HG03139 (cell line): ENCODE measurements around the gene RPL35.

Experiments used
- ATAC-seq: cut with Tn5 transposase; IDR thresholded peaks from one replicate; pipeline ENCODE4 v1.9.1; 2021; ENCODE audit not compliant: unreplicated experiment

RPL35 gene

DNA sequence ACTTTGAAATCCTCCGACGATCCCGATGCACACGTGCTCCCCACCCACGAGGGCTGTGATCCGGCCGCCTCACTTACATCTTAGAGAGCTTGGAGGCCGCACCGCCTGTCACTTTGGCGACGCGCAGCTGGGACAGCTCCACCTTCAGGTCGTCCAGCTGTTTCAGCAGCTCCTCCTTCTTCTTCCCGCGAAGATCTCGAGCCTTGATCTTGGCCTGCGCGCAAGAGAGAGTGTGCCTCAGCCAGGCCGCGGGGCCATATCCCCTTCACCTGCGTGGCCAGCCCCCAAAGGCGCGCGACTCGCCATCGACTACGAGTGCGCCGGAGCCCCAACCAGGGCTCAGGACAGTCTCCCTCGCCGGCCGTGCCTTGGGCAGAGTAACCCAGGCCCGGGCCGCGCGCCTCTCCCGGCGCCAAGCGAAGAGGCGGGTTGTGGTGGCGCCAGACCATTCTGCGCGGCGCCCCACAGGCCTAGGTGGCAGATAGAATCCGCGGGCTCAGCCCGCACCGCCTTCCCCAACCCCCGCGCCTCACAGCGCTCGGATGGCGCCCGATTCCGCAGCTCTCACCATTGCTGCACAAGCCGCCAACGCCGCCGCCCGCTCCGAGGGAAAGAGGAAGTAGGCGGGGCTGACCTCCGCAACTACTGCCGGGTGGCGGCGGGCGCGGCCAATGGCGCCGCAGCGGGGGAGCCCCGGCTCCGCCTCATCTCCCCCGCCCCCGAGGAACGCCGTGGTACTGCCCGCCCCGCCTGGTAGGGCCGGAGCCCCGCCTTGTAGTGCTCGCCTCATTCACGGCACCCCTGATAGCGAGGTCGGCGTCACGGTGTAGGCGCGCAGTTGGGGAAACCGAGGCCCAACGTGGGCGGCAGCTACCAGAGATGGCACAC, at the start of gene RPL35, which contains the start of gene ARPC5L:
Gene RPL35, minus strand, starts transcription at position 616 of the 888 bp plus-strand sequence. Its CDS starts 45 bp downstream, at position 571.
Gene ARPC5L, plus strand, starts transcription at position 789 of the 888 bp plus-strand sequence. CDS start 7,161 bp downstream, outside the sequence.
- peak; percentile 78 for ATAC-seq

GRCh38 chr9:124908098-124908497, 46.3 kb upstream of the RPL35 start:
- no peak for ATAC-seq

DNA sequence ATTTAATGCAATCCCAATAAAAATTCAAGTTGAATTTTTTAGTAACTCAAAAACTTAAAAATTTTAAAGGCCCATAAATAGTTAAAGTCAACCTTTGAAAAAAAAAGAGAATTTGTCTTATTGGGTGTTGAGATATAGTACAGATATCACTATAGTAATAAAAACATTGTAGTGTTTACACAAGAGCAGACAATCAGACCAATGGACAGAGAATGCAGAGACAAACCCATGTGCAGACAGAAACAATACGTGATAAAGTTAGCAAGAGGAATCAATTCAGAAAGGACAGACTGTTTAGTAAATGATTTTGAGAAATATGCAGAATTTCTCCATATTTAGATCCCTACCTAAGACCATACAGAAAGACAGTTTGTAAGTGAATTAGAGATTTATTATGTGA, 45.2 kb upstream of the RPL35 start:
- ATAC-seq, result no peak

- ATAC-seq, result no peak
These were observed 38.1 kb upstream of the RPL35 start for GRCh38 chr9:124899845-124900244.

DNA sequence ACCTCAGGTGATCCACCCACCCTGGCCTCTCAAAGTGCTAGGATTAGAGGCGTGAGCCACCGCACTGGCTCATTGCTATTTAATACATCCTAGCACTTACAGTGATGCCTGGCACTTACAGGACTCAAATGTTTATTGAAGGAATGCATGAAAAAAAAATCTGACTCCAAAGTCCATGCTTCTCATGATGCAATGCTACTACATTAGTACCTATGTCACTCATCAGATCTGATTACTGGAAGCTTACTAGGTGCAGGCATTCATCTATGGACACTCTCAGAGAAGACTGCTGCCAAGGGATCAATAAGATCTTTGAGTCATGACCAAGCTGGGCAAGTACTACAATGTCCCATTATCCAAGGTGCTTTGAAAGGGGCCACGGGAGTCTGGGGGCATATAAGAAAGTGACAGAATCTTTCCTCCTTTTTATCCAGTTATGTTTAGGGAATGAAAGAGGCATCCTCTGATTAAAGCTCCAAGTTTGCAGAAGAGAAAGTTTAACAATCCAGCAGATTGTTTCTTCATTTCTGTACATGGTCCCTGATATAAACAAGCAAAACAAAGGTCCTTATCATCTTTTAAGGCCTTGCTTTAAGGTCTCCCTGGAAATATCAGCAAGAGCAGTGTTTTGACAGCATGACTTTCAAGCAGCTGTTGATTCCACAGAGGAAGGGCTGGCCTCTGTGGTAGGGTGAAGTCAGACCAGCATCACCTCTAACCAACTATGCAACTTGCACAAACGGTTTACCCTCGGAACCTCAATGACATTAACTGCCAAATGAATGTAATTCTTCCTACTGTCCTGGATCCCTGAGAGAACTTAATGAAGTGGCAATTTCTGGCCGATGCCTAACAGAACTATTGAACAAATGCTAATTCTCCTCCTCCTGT, 36.1 kb upstream of the RPL35 start:
- ATAC-seq, result no peak

DNA sequence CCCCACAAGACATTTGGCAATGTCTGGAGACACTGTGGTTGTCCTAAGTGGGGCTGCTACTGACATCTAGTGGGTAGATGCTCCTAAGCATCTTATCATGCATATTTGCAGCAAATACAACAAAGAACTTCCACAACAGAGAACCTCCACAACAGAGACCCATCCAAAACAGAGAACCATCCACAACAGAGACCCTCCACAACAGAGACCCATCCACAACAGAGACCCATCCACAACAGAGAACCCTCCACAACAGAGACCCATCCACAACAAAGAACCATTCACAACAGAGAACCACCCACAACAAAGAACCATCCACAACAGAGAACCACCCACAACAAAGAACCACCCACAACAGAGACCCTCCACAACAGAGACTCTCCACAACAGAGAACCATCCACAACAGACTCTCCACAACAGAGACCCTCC, 33.0 kb upstream of the RPL35 start:
- ATAC-seq, result no peak

GRCh38 chr9:124894035-124894740, 32.4 kb upstream of the RPL35 start:
- ATAC-seq, result no peak

DNA sequence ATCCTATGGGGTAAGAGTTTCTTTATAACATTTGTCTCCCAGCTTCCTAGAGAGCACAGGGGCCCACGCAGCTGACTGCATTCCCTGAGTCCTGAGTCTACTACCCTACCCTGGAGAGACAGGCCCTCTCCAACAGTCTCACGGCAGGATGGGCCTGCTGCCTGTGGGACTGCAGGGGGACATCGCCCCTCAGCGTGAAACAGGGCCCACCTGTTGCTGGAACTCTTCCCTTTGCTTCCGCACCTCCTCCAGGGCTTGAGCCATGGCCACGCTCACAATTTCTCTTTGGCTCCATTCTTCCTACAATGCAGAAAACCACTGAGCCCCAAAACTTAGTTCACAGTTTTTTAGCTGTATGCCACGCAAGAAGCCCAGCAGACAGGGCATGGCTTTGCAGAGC, 28.4 kb upstream of the RPL35 start:
- ATAC-seq, result no peak

DNA sequence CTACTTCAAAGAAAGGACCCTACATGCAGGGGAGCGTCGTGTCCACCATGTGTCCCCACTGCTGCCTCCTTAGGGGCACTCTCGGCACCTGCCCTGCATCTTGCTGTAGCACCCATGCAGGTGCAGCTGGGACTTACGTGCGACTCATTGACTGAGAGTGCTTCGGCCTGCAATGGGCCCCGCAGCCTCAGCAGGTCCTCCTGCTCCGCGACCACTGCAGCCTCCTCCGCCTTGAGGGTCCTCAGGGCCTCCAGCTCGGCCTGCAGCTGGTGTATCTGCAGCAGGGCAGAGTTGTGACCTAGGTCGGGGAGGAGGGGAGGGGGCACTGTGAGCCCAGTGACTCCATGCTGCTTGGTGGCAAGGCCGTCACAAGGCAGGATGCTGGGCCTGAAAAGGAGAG, 27.2 kb upstream of the RPL35 start:
- ATAC-seq, result no peak

DNA sequence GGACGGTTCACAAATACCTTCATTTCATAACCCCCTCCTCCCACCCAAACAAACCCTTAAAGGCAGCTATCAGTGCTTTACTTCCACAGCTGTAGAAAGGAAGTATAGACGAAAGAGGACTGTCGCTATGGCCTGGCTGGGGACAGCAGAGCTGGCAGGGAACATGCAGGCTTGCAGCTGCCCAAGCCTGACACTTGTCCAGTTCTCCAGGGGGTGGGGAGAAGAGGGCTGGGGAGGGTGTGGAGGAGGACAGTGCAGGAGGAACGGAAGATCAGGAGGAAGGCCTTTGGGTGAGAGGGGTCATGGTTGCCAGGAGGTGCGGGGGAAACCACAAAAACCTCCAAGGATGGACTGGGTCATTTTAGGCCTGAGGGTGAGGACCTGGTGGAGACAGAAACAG, 26.1 kb upstream of the RPL35 start:
- no peak for ATAC-seq

DNA sequence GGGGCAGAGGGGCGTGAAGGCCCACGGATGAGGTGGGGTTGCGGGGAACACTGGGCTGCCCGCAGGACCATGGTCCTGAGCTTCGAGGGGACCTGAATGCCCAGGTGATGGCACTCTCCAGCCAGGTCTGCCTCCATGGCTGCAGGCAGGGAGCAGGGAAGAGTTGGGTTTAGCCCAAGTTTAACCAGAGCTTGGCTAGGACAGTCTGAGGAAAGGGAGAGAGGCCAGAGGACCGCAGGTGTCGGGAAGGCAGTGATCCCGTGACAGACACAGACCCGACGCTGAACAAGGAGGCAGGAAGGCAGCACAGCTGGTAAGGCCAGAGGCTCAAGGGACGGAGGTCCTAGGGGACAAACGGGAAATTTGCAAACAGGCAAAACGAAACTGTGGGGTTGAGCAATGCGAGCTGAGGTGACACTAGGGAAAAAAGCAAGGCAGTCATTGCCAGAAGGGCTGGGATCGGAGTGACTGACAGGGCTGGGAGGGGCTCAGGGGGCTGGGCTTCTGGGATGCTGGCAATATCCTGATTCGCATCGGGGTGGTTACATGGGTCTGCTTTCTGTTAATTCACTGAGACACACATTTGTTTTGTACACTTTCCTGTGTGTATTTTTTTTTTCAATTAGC, 25.2 kb upstream of the RPL35 start:
- no peak for ATAC-seq

DNA sequence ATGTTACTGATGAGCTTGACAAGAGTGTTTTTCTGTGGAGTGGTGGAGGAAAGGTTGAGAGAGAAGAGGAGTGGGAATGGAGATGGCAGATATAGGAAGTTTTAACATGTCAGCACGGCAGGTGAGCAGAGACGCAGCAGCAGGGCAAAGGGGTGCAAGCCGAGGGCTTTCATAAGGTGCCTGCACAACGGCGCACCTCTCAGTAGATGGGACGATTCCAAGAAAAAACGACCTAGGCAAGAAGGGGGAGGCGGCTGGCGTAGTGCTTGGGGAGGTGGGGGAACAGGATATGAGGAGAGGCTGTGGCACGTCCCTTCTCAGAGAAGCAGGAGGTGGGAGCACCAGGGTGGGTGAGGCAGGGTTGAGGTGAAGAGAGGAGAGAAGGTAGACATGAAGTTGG, 24.7 kb upstream of the RPL35 start:
- ATAC-seq, result no peak

DNA sequence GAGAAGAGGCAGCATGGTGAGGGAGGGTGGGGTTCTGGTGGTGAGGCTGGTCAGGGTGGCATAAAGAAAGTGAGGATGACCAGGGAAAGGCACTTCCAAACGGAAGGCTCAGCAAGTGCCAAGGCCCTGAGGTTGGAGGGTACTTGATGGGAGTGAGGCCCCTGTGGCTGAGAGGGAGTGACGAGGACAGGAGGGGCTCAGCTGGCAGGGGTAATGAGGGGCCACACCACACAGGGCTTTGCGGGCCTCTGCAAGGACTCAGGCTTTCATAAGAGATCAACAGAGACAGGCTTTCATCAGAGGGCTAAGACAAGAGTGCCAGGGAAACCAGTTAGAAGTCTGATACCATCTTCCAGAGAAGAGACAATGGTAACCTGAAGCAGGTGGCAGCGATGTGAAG, 23.8 kb upstream of the RPL35 start:
- ATAC-seq, result no peak

DNA sequence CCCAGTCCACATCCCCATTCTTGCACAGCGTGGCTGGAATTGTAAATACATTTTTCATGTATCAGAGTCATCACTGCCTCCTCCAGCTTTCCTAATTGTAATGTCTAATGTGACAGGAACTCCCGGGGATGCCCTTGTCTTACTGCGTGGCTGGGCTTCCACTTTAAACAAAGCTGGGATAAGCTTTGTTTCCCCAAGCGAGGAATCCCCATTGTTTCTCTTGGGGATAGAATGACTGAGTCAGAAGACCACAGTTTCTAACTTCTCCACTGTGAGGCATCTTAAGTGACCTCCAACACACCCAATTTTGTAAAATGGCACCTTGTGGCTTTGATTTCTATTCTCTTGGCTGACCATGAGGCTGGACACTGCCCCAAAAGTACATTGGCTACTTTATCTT, 22.6 kb upstream of the RPL35 start:
- no peak for ATAC-seq

DNA sequence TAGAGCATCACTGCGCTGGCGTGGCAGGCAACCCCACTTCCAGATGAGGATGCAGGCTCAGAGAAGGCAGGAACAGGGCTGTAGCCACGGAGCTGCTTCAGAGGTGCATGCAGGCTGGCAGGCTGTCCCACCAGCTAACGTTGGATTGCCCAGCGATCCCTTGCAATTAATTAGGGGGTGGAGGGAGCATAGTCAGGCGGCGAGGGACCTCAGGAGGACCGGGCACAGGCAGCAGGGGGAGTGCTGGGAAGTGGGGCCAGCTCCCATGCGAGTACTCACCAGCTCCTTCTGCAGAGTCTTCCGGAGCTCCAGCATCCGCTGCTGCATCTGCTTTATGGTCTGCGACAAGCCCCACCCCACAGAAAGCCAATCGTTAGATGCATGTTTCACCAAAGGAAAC, 20.5 kb upstream of the RPL35 start:
- ATAC-seq, result no peak

GRCh38 chr9:124881138-124881743, 19.5 kb upstream of the RPL35 start:
- no peak for ATAC-seq

GRCh38 chr9:124880501-124880900, 18.7 kb upstream of the RPL35 start:
- no peak for ATAC-seq

DNA sequence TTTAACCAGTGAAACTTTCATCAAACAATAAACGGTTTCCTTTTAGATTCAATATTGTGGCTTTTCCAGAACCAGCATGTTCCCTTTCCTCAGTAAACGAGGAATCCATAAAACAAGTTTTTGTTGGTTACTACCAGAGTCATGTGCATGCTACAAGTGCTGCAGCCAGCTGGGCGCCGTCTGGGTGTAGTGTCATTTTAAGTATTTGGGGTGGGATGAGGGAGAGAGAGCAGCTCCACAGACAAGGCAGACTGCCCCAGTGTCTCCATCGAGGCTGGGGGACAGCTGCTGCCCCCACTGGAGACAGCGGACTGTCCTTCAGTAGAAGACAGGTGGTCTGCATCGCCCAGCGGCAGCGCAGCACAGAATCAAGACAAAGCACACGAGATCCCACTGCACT, 17.5 kb upstream of the RPL35 start:
- no peak for ATAC-seq

DNA sequence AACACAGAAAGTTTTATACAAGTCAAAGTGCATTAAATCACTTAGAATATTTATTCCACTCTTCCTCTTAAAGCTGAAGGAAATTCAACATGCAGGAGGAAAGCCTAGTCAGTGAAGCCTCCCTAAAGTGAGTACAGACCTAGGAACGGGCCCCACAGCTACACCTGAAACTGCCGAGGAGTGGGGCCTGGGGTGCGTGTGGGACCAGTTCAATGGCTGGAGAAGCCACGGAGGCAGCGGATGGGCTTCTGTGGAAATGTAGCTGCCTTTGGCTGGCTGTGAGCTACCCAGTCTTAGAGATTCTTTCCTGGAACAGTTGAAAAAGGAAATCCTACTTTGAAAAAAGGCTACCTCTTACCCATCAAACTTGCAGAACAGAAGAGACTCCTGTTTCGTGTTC, 16.8 kb upstream of the RPL35 start:
- no peak for ATAC-seq

GRCh38 chr9:124878021-124878420, 16.3 kb upstream of the RPL35 start:
- no peak for ATAC-seq
